MM.1S (cell line): ENCODE data around the gene NME7.
"Not testable (repeated sequence)": the region's sequence is repeated elsewhere in the genome, so short reads cannot be mapped to it uniquely, and the experiment has no call there.

Experiments
- CTCF ChIP-seq: fragments of 300-600 bp; sonication (generic); IDR thresholded peaks from 2 replicates; pipeline ENCODE4 v1.5.1; 2016; ENCODE audit warnings: antibody characterized with exemption, low read length, mixed read lengths
- EZH2phosphoT487 ChIP-seq: fragments of 300-600 bp; sonication (generic); IDR thresholded peaks from 2 replicates; pipeline ENCODE4 v1.6.1; 2018; ENCODE audit warnings: antibody characterized with exemption, low read length

- TF ChIP-seq EZH2phosphoT487, CTCF: not testable (repeated sequence)
Observed at GRCh38 chr1:169342096-169342495, 25.5 kb downstream of the NME7 start.
